ENCODE measurements around the gene AKNA. TPM values are rescaled to one million over a fixed set of nuclear protein-coding genes. Genes with fewer than 3 reads are reported as not detected.
"Not testable (repeated sequence)": the region's sequence is repeated elsewhere in the genome, so short reads cannot be mapped to it uniquely, and the experiment has no call there.

The AKNA gene
- total RNA-seq, 2 donors from 2014 or later: 3.1 to 7.8 TPM

- Histone ChIP-seq H3K27me3 (no peaks in the 10 kb centered on the region), H3K9me3 (no peaks in the 10 kb centered on the region), H3K36me3 (no peaks in the 10 kb centered on the region), H3K27ac (no peak overlapping the region), H3K4me3 (no peak overlapping the region), H3K4me1 (no peaks in the 10 kb centered on the region)
- TF ChIP-seq CTCF (IDR thresholded peaks at IDR 0.05): no peak
- DNase-seq (ENCODE audit: low spot score): no peak
These were observed 57.1 kb downstream of the AKNA start for GRCh38 chr9:114330636-114331035.

- H3K9me3 ChIP-seq; DNase-seq (ENCODE audit: low spot score); H3K27me3 ChIP-seq; H3K4me3 ChIP-seq; H3K36me3 ChIP-seq; H3K4me1 ChIP-seq; H3K27ac ChIP-seq: not testable (repeated sequence)
These were observed 58.2 kb downstream of the AKNA start, which contains the start of gene ORM2 for GRCh38 chr9:114329625-114330022. ORM2 (plus strand) TSS chr9:114329869; CDS start chr9:114329905, 36 bp downstream.

- not testable (repeated sequence) for H3K9me3 ChIP-seq; H3K27me3 ChIP-seq; DNase-seq (ENCODE audit: low spot score)
These were observed 58.7 kb downstream of the AKNA start for GRCh38 chr9:114328937-114329624.

GRCh38 chr9:114328357-114328820, 59.4 kb downstream of the AKNA start:
- not testable (repeated sequence) for DNase-seq (ENCODE audit: low spot score); H3K4me3 ChIP-seq; H3K36me3 ChIP-seq; H3K27ac ChIP-seq; H3K4me1 ChIP-seq; H3K9me3 ChIP-seq; H3K27me3 ChIP-seq

More at GRCh38 chr9:114328937-114329624, 58.7 kb downstream of the AKNA start:
- not testable (repeated sequence) for H3K4me3 ChIP-seq, H3K36me3 ChIP-seq, H3K4me1 ChIP-seq, H3K27ac ChIP-seq

- no peak for TF ChIP-seq CTCF (IDR thresholded peaks at IDR 0.05)
- H3K27me3 ChIP-seq: no peaks in the 10 kb centered on the region
- no peaks in the 10 kb centered on the region for H3K36me3 ChIP-seq
- H3K27ac ChIP-seq: no peak overlapping the region
- DNase-seq (ENCODE audit: low spot score): no peak
- H3K4me3 ChIP-seq: no peak overlapping the region
- no peaks in the 10 kb centered on the region for H3K9me3 ChIP-seq
- no peaks in the 10 kb centered on the region for H3K4me1 ChIP-seq
These were observed 60.0 kb downstream of the AKNA start for GRCh38 chr9:114327749-114328148.

- not testable (repeated sequence) for H3K36me3 ChIP-seq; H3K4me1 ChIP-seq; H3K27me3 ChIP-seq; H3K9me3 ChIP-seq; H3K4me3 ChIP-seq; H3K27ac ChIP-seq; DNase-seq (ENCODE audit: low spot score)
These were observed 62.0 kb downstream of the AKNA start for GRCh38 chr9:114325684-114326254.

- DNase-seq (ENCODE audit: low spot score); H3K9me3 ChIP-seq; H3K36me3 ChIP-seq; H3K4me1 ChIP-seq; H3K27me3 ChIP-seq; H3K27ac ChIP-seq; H3K4me3 ChIP-seq: not testable (repeated sequence)
These were observed 62.8 kb downstream of the AKNA start for GRCh38 chr9:114324965-114325364.

- TF ChIP-seq CTCF (IDR thresholded peaks at IDR 0.05): no peak
These were observed 63.3 kb downstream of the AKNA start for GRCh38 chr9:114324492-114324891.

GRCh38 chr9:114323849-114324248, 63.9 kb downstream of the AKNA start:
- H3K4me1 ChIP-seq; H3K36me3 ChIP-seq; DNase-seq (ENCODE audit: low spot score); H3K4me3 ChIP-seq; H3K9me3 ChIP-seq; H3K27ac ChIP-seq; H3K27me3 ChIP-seq: not testable (repeated sequence)

More at GRCh38 chr9:114324492-114324891, 63.3 kb downstream of the AKNA start:
- DNase-seq (ENCODE audit: low spot score): no peak
- no peaks in the 10 kb centered on the region for H3K27me3 ChIP-seq
- no peaks in the 10 kb centered on the region for H3K36me3 ChIP-seq
- H3K27ac ChIP-seq: no peak overlapping the region
- H3K4me1 ChIP-seq: no peaks in the 10 kb centered on the region
- H3K9me3 ChIP-seq: no peaks in the 10 kb centered on the region
- H3K4me3 ChIP-seq: no peak overlapping the region

- not testable (repeated sequence) for H3K27me3 ChIP-seq; H3K9me3 ChIP-seq; H3K4me3 ChIP-seq; H3K4me1 ChIP-seq; H3K27ac ChIP-seq; DNase-seq (ENCODE audit: low spot score); H3K36me3 ChIP-seq
These were observed 64.8 kb downstream of the AKNA start, which contains the start of gene ORM1 for GRCh38 chr9:114322831-114323531. ORM1 (plus strand) TSS chr9:114323098; CDS start chr9:114323134, 36 bp downstream.

- not testable (repeated sequence) for H3K4me1 ChIP-seq; H3K36me3 ChIP-seq; H3K4me3 ChIP-seq; H3K9me3 ChIP-seq; H3K27me3 ChIP-seq; H3K27ac ChIP-seq; DNase-seq (ENCODE audit: low spot score)
These were observed 65.5 kb downstream of the AKNA start for GRCh38 chr9:114322160-114322818.

Data from right atrium auricular region (tissue), 2 donors.